ENCODE results near the gene KRTAP21-2.
"Not testable (repeated sequence)": the region's sequence is repeated elsewhere in the genome, so short reads cannot be mapped to it uniquely, and the experiment has no call there.

The KRTAP21-2 gene

GRCh38 chr21:30747159-30747558 lies at the start of gene KRTAP21-2:
Gene KRTAP21-2 (minus strand): TSS chr21:30747259. CDS start chr21:30747202, 57 bp downstream.
- no peak for DNase-seq (ENCODE audit: low spot score)
- in situ Hi-C loops (cut with MboI; ENCODE audit: low sequenced_read_pairs, unreplicated experiment), result no loop called here
- no peak for TF ChIP-seq CTCF (IDR thresholded peaks at IDR 0.05; ENCODE audit: borderline replicate concordance, control extremely low read depth, extremely low read depth, insufficient read depth, missing control alignments)

DNA sequence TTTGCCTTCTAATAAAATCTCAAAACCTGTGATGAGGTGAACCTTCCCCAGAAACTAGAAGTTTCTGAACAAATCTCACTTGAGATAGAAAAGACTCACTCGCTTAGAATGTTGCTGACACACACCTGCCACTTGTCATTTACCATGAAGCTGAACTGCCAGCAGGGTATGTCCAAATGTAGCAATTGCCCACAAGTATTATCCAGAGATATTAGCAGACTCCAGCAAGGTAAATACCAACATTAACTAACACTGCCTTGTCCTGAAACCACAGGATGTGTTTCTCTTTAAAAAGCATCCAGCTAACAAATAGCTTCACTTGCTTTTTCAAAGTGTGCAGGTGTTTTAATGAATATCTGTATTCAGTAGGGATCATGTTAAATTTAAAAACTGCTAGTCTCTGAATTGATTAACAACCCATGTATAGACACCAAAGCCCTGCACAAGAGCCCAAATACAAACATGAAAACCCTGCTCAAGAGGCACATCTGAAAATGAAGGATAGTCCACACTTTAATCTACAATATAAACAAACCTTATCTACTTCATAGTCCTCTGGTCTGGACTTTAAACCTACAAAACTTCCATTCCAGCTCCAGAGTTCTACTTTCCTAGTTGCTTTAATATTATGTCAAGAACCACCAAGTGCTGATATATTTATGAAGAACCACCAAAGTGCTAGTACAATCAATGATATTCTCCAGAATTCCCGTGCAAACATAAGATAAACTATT lies 46.7 kb upstream of the KRTAP21-2 start:
- no peak for DNase-seq (ENCODE audit: low spot score)
- in situ Hi-C loops (cut with MboI; ENCODE audit: low sequenced_read_pairs, unreplicated experiment), result no loop called here
- no peak for TF ChIP-seq CTCF (IDR thresholded peaks at IDR 0.05; ENCODE audit: borderline replicate concordance, control extremely low read depth, extremely low read depth, insufficient read depth, missing control alignments)

GRCh38 chr21:30779249-30779648 lies 32.2 kb upstream of the KRTAP21-2 start:
- in situ Hi-C loops (cut with MboI; ENCODE audit: low sequenced_read_pairs, unreplicated experiment), result no loop called here
- TF ChIP-seq CTCF (IDR thresholded peaks at IDR 0.05; ENCODE audit: borderline replicate concordance, control extremely low read depth, extremely low read depth, insufficient read depth, missing control alignments), result no peak
- DNase-seq (ENCODE audit: low spot score), result no peak

- no peak for DNase-seq (ENCODE audit: low spot score)
- in situ Hi-C loops (cut with MboI; ENCODE audit: low sequenced_read_pairs, unreplicated experiment), result no loop called here
- TF ChIP-seq CTCF (IDR thresholded peaks at IDR 0.05; ENCODE audit: borderline replicate concordance, control extremely low read depth, extremely low read depth, insufficient read depth, missing control alignments), result no peak
Measured at GRCh38 chr21:30769724-30770431, 22.8 kb upstream of the KRTAP21-2 start.

DNA sequence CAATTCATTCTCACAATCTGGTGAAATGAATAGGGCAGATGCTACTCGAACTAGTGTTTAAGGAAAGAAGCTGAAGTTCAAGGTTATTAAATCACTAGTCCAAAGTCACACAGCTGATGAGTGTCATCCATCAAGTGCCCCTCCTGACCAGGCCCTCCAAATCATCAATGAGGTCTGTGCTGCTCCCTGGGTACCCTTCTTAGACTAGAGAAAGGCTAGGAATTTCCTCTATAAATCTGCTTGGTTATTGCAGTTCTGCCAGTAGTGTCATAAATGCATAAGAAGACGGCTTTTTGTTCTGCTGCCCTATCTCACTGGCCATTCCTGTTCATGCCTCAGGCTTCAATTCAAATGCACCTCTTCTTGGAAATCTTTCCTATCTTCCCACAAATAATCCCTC lies 13.7 kb upstream of the KRTAP21-2 start:
- TF ChIP-seq CTCF (IDR thresholded peaks at IDR 0.05; ENCODE audit: borderline replicate concordance, control extremely low read depth, extremely low read depth, insufficient read depth, missing control alignments), result no peak
- in situ Hi-C loops (cut with MboI; ENCODE audit: low sequenced_read_pairs, unreplicated experiment), result no loop called here
- DNase-seq (ENCODE audit: low spot score), result no peak

GRCh38 chr21:30758306-30758705 lies 11.2 kb upstream of the KRTAP21-2 start:
- no peak for DNase-seq (ENCODE audit: low spot score)
- no peak for TF ChIP-seq CTCF (IDR thresholded peaks at IDR 0.05; ENCODE audit: borderline replicate concordance, control extremely low read depth, extremely low read depth, insufficient read depth, missing control alignments)
- in situ Hi-C loops (cut with MboI; ENCODE audit: low sequenced_read_pairs, unreplicated experiment), result no loop called here

- DNase-seq (ENCODE audit: low spot score); in situ Hi-C loops (cut with MboI; ENCODE audit: low sequenced_read_pairs, unreplicated experiment): not testable (repeated sequence)
Measured at GRCh38 chr21:30755328-30755727, 8.3 kb upstream of the KRTAP21-2 start, which contains the start of gene KRTAP21-1. Gene KRTAP21-1 (minus strand): TSS chr21:30755428. CDS start chr21:30755378, 50 bp downstream.
